ENCODE measurements around the gene TSHZ2.

TSHZ2 gene

GRCh38 chr20:52994184-52994970 is 22.2 kb downstream of the TSHZ2 start:
- no peak for DNase-seq (ENCODE audit: low read depth)
- no peak for TF ChIP-seq CTCF (conservative IDR thresholded peaks at IDR 0.05; ENCODE audit: low read depth, low read length)
- no peak overlapping the region for H3K4me3 ChIP-seq (ENCODE audit: low read depth, low read length)

- TF ChIP-seq CTCF (conservative IDR thresholded peaks at IDR 0.05; ENCODE audit: low read depth, low read length): no peak
- H3K4me3 ChIP-seq (ENCODE audit: low read depth, low read length): no peak overlapping the region
- no peak for DNase-seq (ENCODE audit: low read depth)
These were observed 24.0 kb downstream of the TSHZ2 start for GRCh38 chr20:52996130-52996529.

GRCh38 chr20:52996658-52997057 is 24.5 kb downstream of the TSHZ2 start:
- no peak overlapping the region for H3K4me3 ChIP-seq (ENCODE audit: low read depth, low read length)
- DNase-seq (ENCODE audit: low read depth): no peak
- TF ChIP-seq CTCF (conservative IDR thresholded peaks at IDR 0.05; ENCODE audit: low read depth, low read length): no peak

- TF ChIP-seq CTCF (conservative IDR thresholded peaks at IDR 0.05; ENCODE audit: low read depth, low read length): no peak
These were observed 26.1 kb downstream of the TSHZ2 start for GRCh38 chr20:52998268-52998667.

GRCh38 chr20:52999040-52999439 is 26.9 kb downstream of the TSHZ2 start:
- no peak for DNase-seq (ENCODE audit: low read depth)
- TF ChIP-seq CTCF (conservative IDR thresholded peaks at IDR 0.05; ENCODE audit: low read depth, low read length): no peak
- no peak overlapping the region for H3K4me3 ChIP-seq (ENCODE audit: low read depth, low read length)

More at GRCh38 chr20:52998268-52998667, 26.1 kb downstream of the TSHZ2 start:
- DNase-seq (ENCODE audit: low read depth): no peak
- no peak overlapping the region for H3K4me3 ChIP-seq (ENCODE audit: low read depth, low read length)

GRCh38 chr20:53001498-53002301 is 29.5 kb downstream of the TSHZ2 start:
- no peak for TF ChIP-seq CTCF (conservative IDR thresholded peaks at IDR 0.05; ENCODE audit: low read depth, low read length)
- H3K4me3 ChIP-seq (ENCODE audit: low read depth, low read length): no peak overlapping the region
- DNase-seq (ENCODE audit: low read depth): no peak
